GM12801 (cell line): Measurements from ENCODE around the gene RAD52.

ENCODE experiments used
- TF ChIP-seq, protein P1 (sequence below): IDR thresholded peaks from one replicate; pipeline ENCODE4 v1.5.1; 2011; ENCODE audit warnings: control low read depth; ENCODE audit not compliant: insufficient read length; ENCODE audit errors: extremely low read depth

Gene RAD52

DNA sequence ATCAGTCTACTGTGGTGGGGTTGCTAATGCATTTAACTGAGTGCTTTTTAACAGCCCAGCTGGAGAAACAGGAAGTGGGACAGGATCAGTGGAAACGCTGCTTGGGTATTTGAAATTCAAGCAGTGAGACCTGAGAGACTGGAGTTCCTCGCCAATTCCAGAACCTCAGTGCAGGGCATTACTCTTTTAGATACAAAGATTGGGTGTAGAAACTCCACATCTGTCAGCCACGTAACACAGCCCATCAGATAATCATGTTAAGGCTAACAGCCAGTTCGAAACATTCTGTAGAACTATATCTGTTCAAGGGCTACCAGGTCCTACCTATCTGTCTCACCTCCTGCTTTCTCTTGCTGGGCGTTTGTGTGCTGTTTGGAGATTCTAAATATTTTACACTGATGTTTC, 45.5 kb downstream of the RAD52 start:
- TF ChIP-seq, protein P1, sequence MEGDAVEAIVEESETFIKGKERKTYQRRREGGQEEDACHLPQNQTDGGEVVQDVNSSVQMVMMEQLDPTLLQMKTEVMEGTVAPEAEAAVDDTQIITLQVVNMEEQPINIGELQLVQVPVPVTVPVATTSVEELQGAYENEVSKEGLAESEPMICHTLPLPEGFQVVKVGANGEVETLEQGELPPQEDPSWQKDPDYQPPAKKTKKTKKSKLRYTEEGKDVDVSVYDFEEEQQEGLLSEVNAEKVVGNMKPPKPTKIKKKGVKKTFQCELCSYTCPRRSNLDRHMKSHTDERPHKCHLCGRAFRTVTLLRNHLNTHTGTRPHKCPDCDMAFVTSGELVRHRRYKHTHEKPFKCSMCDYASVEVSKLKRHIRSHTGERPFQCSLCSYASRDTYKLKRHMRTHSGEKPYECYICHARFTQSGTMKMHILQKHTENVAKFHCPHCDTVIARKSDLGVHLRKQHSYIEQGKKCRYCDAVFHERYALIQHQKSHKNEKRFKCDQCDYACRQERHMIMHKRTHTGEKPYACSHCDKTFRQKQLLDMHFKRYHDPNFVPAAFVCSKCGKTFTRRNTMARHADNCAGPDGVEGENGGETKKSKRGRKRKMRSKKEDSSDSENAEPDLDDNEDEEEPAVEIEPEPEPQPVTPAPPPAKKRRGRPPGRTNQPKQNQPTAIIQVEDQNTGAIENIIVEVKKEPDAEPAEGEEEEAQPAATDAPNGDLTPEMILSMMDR, result no peak

DNA sequence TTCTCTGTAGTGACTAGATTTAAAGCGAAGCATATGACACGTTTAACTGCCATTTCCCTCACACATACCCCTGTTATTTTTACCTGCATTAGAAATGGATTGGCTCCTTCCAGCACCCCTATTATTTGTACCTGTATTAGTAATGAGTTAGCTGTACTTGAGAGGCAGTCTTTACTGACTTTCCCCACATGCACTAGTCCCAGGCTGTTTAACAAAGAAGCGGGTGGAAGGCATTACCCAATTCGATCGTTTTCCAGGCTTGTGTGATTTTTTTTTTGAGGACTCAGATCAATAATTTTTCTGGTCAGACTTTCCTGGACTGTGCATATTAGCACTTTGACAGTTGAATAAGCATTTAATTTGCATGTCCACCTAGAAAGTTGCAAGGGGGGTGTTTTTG, 46.4 kb downstream of the RAD52 start:
- TF ChIP-seq, protein P1, result no peak

DNA sequence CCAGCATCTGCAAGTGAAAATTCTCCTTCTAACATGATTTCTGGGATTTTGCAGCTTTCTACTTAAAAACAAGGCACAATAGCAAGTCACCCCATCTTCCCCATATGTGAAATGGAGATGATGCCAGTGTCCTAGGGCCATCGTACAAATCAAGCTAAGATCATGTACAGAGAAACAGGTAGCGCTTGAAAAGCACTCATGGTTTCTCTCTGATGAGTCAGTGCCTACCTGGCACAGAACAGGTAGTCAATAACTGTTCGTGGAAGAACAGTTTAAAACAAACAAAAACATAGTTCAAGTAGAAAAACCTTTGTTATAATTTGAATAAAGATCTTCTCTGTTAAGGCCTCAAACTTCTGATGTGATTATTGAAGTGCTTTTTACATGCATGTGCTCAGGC, 46.9 kb downstream of the RAD52 start:
- TF ChIP-seq, protein P1, result no peak

DNA sequence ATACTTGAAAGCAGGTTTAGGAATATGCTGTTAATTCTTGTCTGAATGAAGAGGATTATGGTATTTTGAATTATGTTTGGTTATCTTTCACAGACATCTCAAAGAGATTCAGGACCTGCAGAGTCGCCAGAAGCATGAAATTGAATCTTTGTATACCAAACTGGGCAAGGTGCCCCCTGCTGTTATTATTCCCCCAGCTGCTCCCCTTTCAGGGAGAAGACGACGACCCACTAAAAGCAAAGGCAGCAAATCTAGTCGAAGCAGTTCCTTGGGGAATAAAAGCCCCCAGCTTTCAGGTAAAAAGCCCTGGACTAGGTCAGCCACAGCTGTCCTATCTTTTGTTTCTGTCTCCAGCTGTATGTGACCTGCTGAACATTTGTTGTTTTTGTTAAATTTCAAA, 52.1 kb downstream of the RAD52 start:
- TF ChIP-seq, protein P1, result no peak

GRCh38 chr12:896031-896430, 53.5 kb downstream of the RAD52 start:
- TF ChIP-seq, protein P1, result no peak

DNA sequence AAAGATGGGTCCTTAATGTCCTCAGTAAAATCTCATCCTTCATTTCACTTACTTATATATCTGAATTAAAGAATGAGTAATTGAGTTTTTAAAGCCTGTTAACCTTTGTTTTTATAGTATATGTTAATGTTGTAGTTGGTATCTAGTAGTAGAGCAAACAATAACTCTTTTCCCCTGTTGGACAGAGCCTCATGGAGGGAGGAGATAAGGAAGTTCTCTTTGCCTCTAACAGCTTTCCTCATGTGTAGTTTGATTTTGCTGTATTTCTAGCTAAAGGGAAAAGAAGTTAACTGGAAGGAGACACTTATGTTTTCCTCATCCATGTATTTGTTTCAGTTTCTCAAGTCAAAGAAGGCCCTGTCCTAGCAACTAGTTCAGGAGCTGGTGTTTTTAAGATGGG, 55.3 kb downstream of the RAD52 start:
- TF ChIP-seq, protein P1, result no peak

GRCh38 chr12:886206-886605, 63.3 kb downstream of the RAD52 start:
- TF ChIP-seq, protein P1, result no peak

- TF ChIP-seq, protein P1, result no peak
Measured at GRCh38 chr12:885701-886100, 63.8 kb downstream of the RAD52 start.
